ENCODE results near the gene FGFBP3.

Gene FGFBP3, protein sequence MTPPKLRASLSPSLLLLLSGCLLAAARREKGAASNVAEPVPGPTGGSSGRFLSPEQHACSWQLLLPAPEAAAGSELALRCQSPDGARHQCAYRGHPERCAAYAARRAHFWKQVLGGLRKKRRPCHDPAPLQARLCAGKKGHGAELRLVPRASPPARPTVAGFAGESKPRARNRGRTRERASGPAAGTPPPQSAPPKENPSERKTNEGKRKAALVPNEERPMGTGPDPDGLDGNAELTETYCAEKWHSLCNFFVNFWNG

DNA sequence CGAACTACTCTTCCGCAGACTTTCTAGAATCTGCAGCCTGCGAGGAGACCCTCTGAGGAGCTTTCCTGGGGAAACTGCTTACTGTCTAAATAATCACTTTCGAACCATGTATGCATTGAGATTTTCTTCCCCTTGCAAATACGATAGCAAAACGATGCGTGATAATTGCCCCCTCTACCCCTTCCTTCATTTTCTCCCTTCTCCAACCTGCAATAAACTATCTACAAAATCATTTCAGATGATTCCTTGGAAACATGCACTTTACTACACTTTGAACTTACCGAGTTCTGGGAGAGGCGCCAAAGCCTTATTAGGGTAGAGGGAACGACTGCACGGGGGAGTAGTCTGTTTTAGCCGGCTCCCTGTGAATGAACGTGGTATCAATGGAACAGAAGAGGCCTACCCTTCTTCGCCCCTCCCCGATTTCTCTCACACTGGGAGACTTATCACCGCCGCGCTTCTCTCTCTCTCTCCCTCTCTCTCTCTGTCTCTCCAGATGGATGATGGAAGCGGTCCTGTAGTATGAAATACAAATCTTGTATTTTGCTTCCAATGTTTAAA is at the start of gene FGFBP3:
FGFBP3 (minus strand) TSS at position 370 of the 561 bp plus-strand sequence. CDS start 517 bp downstream, outside the sequence.
- H3K4me3 ChIP-seq (ENCODE audit: low read length): peak within 1 kb of the TSS; percentile 74
- TF ChIP-seq ZNF274 (IDR thresholded peaks at IDR 0.05; ENCODE audit: low read depth, low read length): no peak

DNA sequence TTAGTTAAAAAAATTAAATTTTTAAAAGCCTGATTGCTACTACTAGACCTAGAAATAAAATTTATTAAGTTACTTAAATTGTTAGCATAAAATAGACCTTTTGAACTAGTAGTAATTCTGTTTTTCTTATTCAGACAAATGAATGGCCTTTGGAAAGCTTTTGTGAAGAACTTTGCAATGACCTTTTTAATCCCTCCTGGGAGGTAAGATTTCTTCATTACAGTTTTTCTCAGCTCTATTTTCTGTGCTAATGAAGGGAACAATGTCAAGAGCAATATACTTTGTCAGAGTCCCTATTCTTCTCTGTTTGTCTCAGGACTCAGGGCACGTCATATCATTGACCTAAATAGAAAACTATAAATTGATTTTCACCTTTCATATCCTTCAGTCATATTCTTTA is 47.8 kb upstream of the FGFBP3 start:
- no peak overlapping the region for H3K4me3 ChIP-seq (ENCODE audit: low read length)
- no peak for TF ChIP-seq ZNF274 (IDR thresholded peaks at IDR 0.05; ENCODE audit: low read depth, low read length)

DNA sequence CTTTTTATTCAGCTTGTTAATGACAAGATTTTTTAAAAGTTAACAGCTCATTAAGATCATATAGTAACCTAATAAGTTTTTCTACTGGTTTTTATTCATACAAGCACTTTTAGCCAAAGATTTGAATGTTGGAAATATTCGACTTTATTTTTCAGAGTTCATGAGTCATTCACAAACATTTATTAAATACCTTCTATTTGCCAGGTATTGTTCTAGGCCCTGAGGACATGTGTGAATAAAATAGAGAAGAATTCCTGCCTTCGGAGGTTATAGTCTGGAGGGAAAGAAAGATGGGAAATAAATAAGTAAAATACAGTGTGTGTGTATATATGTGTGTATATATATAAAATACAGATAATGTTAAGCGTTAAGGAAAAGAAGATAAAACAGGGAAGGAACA is 45.8 kb upstream of the FGFBP3 start:
- H3K4me3 ChIP-seq (ENCODE audit: low read length): no peak overlapping the region
- no peak for TF ChIP-seq ZNF274 (IDR thresholded peaks at IDR 0.05; ENCODE audit: low read depth, low read length)

DNA sequence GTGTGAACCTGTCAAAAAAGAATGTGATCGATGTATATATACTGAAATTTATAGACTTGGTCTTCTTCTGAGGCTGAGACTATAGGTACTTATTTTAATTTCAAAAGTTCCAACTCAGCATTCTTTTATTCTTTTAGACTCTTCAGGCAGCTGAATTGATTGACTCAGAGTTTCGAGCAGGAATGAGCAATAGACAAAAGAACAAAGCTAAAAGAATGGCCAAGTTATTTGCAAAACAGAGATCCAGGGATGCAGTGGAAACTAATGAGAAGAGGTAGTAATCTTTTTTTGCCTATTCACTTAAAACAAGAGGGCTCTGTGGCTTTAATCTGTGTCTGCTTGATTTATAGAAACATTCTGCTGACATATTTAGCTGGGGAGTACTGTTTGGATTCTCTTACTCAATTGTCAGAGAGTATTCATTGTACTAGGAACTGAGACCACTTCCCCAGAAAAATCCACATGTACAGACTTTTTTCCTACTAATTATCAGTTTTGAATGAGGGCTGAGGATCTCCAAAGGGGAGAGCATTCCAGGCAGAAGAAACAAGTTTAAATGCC is 44.4 kb upstream of the FGFBP3 start:
- H3K4me3 ChIP-seq (ENCODE audit: low read length): no peak overlapping the region
- TF ChIP-seq ZNF274 (IDR thresholded peaks at IDR 0.05; ENCODE audit: low read depth, low read length): no peak

DNA sequence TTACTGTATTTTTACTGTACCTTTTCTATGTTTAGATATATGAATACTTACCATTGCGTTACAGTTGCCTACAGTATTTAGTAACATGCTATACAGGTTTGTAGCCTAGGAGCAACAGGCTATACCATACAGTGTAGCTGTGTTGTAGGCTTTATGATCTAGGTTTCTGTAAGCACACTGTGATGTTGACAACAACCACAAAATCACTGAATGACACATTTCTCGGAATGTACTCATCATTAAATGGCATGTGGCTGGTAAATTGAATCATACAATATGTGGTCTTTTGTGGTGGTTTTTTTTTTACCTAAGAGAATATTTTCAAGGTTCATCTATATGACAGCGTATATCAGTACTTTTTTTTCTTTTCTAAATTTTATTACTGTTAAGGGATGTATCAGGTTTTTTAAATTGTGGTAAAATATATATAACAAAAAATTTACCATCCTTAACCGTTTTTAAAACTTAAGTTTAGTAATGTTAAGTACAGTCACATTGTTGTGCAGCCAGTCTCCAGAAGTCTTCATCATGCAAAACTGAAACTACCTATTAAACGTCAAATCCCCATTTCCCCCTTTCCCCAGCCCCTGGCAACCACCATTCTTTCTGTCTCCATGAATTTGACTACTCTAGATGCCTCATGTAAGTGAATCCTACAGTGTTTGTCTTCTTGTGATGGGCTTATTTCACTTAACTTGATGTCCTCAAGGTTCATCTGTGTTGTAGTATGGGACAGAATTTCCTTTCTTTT is 35.8 kb upstream of the FGFBP3 start:
- H3K4me3 ChIP-seq (ENCODE audit: low read length): no peak overlapping the region
- no peak for TF ChIP-seq ZNF274 (IDR thresholded peaks at IDR 0.05; ENCODE audit: low read depth, low read length)

DNA sequence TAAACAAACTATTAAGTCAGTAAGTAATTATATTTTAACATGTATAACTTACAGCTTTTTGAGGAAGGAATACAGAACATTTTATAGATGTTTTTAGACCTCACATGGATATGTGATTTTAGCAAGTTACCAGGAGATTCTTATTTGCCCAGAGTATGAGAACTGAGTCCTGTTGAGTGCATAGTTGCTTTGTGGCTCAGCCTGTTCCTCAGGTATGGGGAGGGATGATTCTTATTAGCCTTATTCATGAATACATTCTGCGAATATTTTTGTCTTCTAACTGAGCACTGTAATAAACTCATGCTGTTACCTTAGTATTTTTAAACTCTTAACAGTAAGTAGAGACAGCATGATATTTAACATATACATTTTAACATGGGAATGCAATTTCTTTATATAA is 32.1 kb upstream of the FGFBP3 start:
- no peak for TF ChIP-seq ZNF274 (IDR thresholded peaks at IDR 0.05; ENCODE audit: low read depth, low read length)
- no peak overlapping the region for H3K4me3 ChIP-seq (ENCODE audit: low read length)

DNA sequence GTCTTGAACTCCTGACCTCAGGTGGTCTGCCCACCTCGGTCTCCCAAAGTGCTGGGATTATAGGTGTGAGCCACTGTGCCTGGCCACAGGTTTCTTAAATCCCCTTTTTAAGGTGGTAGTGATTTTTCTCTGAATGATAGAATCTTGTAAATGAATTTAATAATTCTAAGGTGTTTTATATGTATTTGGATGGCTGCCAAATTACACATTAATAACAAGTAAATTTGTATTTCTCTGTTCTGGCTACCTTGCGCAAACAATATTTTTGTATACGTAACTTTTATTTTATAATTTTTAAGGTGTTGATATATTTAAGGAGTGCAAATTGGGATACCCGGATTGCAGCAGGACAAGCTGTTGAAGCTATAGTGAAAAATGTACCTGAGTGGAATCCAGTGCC is 30.4 kb upstream of the FGFBP3 start:
- no peak for TF ChIP-seq ZNF274 (IDR thresholded peaks at IDR 0.05; ENCODE audit: low read depth, low read length)

DNA sequence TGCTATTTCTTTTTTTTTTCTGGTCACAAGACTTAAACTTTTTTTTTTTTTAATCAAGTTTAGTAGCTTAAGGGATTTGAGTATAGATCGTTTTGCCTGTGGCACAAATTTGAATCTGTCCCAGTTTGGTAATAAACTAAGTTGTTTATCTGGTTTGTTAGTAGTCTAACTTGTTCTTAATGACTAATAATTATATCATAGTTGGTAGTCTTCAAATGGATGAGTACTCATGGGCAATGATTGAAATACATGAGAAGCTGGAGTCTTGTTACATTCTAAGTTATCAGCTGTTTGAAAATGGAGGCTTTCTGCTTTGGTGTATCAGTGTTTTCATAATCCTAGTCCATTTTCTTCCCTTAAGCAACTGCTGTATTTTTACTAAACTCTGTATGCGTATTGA is 26.6 kb upstream of the FGFBP3 start:
- no peak overlapping the region for H3K4me3 ChIP-seq (ENCODE audit: low read length)
- no peak for TF ChIP-seq ZNF274 (IDR thresholded peaks at IDR 0.05; ENCODE audit: low read depth, low read length)

More for the DNA sequence above, 30.4 kb upstream of the FGFBP3 start:
- H3K4me3 ChIP-seq (ENCODE audit: low read length): no peak overlapping the region

DNA sequence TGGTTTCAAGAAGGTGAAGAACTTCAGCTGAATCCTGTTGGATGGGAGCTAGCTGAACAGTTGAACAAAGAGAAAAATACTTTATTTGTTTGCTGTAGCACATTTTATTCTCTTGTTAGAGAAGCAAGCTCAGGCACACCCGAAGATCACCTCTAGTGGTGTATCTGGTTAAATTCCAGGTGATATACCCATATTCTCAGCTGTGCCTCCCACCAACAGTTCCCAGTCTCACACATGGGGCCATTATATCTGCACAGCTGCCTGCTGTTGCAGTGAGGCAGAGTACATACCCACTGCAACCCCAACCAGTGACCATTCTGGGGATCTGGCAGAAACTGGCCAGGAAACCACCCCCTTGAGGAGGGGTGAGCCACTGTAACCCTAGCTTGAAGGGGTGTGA is 23.5 kb upstream of the FGFBP3 start:
- no peak for TF ChIP-seq ZNF274 (IDR thresholded peaks at IDR 0.05; ENCODE audit: low read depth, low read length)
- no peak overlapping the region for H3K4me3 ChIP-seq (ENCODE audit: low read length)

DNA sequence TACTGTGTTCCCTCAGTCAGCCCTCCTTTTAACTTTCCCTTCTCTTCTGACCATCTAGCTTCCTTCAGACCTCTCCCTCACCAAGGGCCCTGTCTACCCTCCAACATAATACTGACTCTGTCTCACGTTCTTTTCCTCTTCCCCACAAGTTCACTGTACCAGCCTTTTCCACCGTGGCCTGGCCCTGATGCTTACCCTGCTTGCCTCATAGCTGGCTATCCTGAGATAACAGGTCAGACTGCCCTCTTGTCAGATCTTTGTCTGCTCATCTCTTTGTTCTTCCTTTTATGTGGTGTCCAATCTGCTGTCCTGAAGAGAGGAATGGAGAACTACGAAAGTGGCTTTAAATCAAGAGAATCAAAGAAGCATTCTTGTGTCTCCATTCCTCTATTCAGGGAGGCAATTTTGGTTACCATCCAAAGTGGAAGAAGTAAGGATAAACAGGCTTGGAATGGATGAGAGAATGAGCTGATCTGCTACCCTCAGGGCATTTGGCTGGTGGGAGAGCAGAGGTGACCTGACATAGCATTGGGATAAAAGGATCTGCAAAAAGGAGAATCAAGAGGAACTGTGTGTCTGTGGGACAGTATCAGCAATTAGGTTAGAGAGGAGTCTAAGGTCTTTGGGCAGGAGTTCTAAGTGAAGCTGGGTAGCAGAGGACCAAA is 22.4 kb upstream of the FGFBP3 start:
- H3K4me3 ChIP-seq (ENCODE audit: low read length): no peak overlapping the region
- no peak for TF ChIP-seq ZNF274 (IDR thresholded peaks at IDR 0.05; ENCODE audit: low read depth, low read length)

DNA sequence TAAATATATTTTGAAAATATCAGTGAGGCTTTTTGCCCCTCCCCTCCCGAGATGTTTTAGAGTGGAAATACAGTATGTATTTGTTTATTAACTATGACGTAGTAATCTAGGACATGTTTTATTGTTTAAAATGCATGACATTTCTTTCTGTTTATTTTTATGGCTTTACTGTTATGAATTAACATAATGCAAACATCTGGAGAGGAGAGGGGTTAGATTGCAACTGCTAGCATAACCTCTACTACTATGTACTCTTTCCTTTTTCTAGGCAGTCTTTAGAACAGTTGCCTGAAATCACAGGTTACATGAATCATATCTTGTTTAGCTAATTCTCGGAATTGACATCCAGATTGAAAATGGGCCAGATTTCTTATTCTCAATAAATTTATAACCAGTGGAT is 21.7 kb upstream of the FGFBP3 start:
- TF ChIP-seq ZNF274 (IDR thresholded peaks at IDR 0.05; ENCODE audit: low read depth, low read length): no peak
- H3K4me3 ChIP-seq (ENCODE audit: low read length): no peak overlapping the region

DNA sequence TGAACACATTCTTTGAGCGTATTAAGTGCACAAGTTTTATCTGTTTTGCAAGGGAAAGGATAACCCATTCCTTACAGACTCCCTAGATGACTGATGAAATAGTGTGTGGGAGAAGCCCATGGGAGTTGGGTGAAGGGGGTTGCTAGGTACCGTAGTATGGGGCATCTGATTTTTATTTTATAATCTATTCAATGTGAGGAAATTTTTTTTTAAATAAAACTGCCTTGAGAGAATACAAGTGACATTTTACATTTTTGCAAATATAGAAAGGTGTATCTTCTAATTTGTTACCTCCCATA is 15.7 kb upstream of the FGFBP3 start:
- peak overlapping the region; percentile 99; the same call in 1 of the 2 replicates for H3K4me3 ChIP-seq (ENCODE audit: low read length)
- TF ChIP-seq ZNF274 (IDR thresholded peaks at IDR 0.05; ENCODE audit: low read depth, low read length): no peak

DNA sequence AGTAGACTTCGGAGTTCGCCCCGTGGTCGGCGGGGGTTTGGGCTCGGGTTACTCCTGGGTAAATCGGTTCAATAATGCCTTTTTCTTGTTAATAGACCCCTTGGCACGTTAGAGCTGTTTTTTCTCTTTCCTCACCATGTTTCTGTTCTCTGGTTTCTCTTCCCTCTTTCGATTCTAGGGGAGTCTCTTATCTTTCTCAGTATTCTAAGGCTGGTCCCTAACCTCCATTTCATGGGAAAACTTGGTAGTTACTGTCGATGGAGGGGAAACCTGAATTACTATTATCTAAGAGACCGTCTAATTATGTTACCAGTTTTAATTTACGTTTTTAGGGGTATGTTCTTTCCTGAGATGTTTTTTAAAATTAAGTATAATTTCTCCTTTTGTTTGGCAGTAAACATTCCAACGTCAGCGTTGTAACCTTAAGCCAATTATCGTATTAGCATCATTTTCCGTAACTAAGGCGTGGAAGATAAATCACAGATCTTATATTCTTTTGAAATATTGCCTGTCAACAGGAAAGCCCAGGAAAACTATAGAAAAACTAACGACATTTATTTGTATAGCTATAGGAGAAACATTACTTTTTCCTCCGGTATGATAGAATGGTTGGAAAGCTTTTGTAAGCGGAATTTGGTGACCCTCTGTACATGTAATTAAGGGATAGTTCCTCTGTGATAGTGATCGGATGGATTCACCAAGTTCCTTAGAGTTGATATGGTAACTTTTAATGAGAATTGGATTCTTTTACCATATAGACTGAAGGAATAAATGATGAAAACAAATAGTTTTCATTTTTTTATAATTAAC is 15.1 kb upstream of the FGFBP3 start:
- TF ChIP-seq ZNF274 (IDR thresholded peaks at IDR 0.05; ENCODE audit: low read depth, low read length): no peak
- H3K4me3 ChIP-seq (ENCODE audit: low read length): peak overlapping the region; percentile 99
